ENCODE data around the gene STXBP5L.
"Not testable (repeated sequence)": the region's sequence is repeated elsewhere in the genome, so short reads cannot be mapped to it uniquely, and the experiment has no call there.

The STXBP5L gene

GRCh38 chr3:121231872-121232271, 323.9 kb downstream of the STXBP5L start:
- DNase-seq (ENCODE audit: low spot score) = no peak

DNA sequence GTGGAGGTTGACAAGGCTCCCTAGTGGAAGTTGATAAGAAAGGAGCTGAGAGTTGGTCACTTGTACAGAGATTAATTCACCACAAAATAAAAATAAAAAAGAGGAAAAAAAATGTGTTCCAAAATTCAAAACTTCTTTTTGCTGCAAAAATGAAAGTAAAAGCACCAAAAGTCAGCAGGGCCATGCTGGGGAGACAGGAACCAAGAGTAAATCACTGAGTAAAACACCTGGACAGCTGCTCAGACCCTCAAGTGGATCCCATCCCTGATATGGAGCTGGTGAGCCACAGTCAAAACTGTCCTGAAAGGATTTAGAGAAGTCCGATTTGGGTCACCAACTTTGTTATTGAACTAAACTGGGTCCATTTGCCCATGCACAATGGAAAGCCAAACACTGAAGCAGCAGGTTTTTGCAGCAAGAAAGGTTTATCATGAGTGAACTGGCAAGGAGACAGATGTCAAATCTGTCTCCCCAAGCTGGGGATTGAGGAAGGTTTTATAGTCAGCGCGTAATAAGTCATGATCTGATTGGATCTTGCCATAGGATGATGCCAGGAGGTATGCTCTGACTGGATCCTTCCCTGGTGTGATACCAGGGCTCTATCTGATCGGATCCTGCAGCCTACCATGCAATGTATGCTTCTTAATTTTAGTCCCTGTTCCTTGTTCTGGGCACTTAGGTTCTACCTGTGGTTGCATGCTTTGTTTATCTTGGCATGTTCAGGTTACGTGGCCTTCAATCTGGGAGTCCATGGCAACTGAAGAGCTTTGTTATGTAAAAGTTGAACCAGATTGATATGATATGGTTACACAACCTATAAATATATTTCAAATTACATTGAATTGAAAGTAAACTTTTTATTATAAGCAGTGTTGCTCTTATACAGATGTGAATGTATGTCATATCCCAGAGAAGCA, 324.6 kb downstream of the STXBP5L start:
- no peak for DNase-seq (ENCODE audit: low spot score)

GRCh38 chr3:121243208-121243607, 335.2 kb downstream of the STXBP5L start:
- no peak for DNase-seq (ENCODE audit: low spot score)

DNA sequence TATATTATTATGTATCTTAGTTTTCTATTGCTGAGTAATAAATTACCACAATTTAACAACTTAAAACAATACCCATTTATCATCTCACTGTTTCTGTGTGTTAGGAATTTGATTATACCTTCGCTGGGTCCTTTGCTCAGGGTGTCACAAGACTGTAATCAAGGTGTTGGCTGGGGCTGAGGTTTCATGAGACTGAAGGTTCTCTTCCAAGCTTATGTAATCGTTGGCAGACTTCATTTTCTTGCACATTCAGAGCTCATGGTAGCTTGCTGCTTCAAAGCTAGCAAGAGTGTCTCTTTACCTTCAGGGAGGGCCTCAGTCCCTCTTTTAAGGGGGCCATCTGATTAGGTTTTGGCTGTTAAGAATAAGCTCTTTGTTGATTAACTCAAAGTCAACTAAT, 344.7 kb downstream of the STXBP5L start:
- DNase-seq (ENCODE audit: low spot score) = no peak

DNA sequence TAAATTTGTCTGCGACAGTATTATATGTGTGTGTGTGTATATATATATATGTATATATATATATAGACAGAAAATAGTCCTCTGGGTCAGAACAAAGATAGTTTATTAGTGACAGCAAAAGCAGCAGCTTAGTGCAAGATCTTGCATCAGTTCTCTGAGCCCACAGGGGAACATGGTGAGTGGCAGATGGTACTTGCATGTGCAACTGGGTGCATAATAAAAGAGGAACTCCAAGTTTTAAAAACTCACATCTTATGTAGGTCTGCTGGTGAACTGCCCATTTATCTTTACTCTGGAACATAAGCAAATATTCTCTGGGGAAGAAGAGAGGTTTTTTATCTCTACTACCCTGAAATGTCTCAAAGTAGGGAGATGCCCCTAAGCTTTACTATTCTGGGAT, 361.4 kb downstream of the STXBP5L start:
- DNase-seq (ENCODE audit: low spot score) = no peak

DNA sequence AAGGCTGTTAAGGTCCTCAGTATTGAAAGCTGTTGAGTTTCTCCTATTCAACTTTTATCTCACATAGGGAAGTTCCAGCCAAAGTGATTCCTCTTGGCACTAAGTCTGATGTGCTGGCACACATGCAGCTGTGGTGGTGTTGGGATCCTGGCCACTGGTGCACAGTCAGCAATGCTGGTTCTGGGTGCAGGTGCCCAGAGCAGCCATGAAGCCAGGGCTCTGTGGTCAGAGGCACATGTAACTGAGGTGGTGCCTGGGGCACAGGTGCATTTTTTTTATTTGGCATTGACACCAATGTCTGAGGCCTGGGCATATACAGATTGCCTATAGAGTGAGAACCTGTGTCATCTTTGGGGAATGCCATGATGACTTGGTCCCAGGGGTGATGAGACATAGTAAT, 366.4 kb downstream of the STXBP5L start:
- DNase-seq (ENCODE audit: low spot score) = no peak

GRCh38 chr3:121295452-121295851, 387.4 kb downstream of the STXBP5L start:
- DNase-seq (ENCODE audit: low spot score) = no peak

DNA sequence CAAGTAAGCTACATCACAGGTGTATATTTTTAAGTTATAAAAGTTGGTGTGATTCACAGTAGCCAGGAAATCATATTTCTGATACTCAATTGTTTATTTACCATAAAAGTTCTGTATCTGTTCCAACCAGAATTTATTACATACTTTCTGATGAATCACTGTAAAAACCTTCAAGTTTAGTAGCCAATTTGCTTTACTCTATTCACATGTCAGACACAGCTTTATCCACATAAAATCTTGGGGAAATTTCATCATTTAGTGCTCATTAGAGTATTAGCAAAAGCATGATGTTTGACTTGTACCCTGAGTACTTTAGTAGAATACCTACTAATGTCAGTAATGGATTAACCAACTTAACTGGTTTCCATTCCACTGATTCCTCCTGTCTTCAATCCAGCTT, 388.0 kb downstream of the STXBP5L start:
- DNase-seq (ENCODE audit: low spot score) = no peak

GRCh38 chr3:121324320-121324719, 416.3 kb downstream of the STXBP5L start:
- DNase-seq (ENCODE audit: low spot score) = no peak

GRCh38 chr3:121330118-121330517, 422.1 kb downstream of the STXBP5L start:
- no peak for DNase-seq (ENCODE audit: low spot score)

DNA sequence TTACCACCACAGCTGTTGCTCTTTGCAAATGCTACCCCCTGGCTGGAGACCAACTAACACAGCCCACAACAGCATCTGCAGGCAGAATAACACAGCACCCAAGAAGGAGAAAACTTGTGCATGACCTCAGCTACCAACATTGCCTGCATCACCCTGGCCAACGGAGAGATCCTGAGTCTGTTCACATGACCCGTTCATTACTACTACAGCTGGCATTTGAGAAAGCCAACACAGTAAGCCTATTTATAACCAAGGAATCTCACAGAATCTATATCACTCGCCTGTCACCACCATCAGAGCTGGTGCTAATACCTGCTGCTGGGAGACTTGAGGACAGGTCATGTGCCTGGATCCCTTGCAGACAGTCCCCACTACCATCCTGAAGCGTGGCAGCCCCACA, 422.6 kb downstream of the STXBP5L start:
- no peak for DNase-seq (ENCODE audit: low spot score)

DNA sequence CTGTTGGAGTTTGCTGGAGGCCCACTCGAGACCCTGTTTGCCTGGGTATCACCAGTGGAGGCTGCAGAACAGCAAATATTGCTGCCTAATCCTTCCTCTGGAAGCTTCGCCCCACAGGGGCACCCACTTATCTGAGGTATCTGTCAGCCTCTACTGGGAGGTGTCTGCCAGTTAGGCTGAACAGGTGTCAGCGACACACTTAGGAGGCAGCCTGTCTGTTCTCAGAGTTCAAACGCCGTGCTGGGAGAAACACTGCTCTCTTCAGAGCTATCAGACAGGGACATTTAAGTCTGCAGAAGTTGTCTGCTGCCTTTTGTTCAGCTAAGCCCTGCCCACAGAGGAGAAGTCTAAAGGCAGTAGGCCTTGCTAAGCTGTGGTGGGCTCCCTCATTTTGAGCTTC, 448.0 kb downstream of the STXBP5L start:
- not testable (repeated sequence) for DNase-seq (ENCODE audit: low spot score)

DNA sequence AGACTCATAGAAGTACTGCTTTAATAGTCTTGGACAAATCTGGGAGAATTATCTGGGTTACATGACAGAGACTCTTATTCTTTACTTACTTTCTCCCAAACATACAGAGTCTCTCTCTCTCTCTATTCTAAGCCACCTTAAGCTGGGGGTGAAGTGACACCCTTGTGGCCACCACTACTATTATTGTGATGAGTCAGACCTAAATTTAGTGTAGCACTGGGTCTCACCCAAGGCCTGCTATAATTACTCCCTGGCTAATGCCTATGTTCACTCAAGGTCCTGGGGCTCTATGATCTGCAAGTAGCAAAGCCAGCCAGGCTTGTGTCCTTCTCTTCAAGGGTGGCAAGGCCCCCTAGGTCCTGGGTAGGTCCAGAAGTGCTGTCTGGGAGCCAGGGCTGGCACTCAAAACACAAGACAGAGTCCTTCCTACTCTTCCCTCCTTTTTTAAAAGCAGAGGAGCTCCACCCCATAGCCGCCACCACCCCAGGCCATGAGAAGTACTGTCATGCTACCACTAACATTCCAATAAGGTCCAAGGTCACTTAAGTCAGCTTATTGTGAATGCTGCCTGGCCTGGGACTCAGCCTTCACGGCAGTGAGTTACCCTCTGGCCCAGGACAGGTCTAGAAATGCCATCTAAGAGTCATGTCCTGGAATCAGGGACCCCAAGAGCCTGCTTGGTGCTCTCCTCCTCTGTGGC, 454.2 kb downstream of the STXBP5L start:
- no peak for DNase-seq (ENCODE audit: low spot score)

GRCh38 chr3:121388308-121388707, 480.3 kb downstream of the STXBP5L start:
- not testable (repeated sequence) for DNase-seq (ENCODE audit: low spot score)

DNA sequence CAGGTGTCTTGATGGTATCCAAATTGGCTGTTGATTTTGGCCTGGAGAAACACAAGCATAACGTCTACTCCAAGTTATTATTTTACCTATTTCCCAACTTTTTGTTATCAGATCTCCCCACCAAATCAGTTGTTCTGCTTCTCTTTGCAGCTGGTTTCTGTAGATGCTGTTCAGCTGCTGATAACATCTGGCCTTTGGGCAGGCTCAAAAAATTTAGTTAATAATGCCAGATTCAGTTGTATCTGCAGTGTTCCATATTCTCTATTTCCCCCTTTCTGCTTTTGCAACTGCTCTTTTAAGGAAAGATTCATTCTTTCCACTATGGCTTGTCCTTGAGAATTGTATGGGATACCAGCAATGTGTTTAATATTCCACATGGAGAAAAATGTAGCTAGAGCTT, 488.0 kb downstream of the STXBP5L start:
- not testable (repeated sequence) for DNase-seq (ENCODE audit: low spot score)

GRCh38 chr3:121398051-121398450, 490.0 kb downstream of the STXBP5L start:
- DNase-seq (ENCODE audit: low spot score) = not testable (repeated sequence)

GRCh38 chr3:121399820-121400219, 491.8 kb downstream of the STXBP5L start:
- DNase-seq (ENCODE audit: low spot score) = no peak

GRCh38 chr3:121405631-121406030, 497.6 kb downstream of the STXBP5L start:
- DNase-seq (ENCODE audit: low spot score) = no peak

- no peak for DNase-seq (ENCODE audit: low spot score)
Measured at GRCh38 chr3:121411523-121411922, 503.5 kb downstream of the STXBP5L start.

DNA sequence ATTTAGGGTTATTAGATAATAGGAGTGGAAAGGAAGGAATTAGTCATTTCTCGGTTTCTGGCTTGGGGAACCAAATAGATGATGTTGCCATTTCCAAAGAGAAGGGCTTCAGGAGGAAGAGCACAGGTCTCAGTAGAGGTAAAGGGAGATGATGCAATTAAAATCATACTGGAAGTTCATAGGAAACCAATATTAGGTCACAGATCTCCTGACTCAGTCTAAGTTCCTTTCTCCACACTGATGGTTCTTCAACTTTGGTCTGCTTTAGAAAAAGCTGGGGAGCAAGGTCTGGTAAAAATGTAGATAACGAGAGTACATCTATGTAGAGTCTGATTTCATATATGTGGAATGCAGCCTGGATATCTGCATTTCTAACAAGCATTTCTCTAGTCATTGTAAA, 506.9 kb downstream of the STXBP5L start:
- no peak for DNase-seq (ENCODE audit: low spot score)

DNA sequence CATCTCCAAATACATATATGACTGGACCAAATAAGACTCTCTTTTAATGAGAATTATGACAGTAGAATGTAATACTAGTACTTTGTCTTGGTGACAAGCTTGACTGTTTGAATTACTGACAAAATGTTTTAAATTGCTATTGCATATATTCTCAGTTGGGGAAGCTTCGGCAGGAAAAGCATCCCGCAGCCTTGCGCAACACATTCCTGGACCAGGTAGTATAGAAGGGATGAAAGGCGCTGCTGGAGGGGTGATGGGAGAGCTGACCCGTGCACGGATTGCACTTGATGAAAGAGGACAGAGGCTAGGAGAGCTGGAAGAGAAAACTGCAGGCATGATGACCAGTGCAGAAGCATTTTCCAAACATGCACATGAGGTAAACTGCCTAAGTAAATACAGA, 510.2 kb downstream of the STXBP5L start:
- no peak for DNase-seq (ENCODE audit: low spot score)

DNA sequence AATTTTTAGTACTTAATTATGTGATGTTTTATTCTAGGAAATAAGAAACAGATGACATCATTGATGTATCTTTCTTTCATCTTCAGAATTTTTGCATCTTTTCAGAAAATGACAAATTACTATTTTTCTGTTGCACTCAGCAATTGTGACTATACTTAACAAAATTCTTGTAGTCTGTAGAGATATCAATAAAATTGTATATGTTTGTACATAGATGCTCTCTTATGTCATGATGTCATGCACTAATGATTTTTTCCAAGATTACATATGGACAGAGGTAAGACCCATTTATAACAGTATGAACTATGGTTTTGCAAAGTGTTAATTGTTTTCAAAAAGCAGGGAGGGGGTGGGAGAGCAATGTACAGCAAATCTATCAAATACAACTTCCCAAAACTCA, 516.5 kb downstream of the STXBP5L start:
- DNase-seq (ENCODE audit: low spot score) = no peak

DNA sequence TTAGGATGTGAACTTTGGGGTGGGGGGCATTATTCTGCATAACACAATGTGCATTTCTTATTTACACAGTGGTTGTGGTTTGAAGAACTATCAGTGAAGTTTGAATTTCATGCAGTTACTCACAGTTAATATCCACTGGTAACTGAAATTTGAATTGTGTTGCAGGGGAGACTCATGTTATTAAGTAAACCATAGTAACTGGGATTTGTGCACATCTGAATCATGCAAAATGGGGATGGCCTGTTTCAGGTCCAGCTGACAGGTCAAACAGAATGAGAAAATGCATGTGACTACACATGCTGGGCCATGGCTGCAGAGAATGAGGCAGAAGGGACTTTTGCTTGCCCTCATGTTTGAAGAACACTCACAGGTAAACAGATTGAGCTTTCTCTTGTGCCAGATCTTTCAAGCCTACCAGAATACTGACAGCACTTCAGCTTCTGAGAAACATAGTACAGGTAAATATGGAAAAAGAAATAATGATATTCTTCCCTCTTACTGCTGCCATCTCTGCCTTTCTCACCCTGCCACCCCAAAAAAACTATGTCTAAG, 522.7 kb downstream of the STXBP5L start:
- no peak for DNase-seq (ENCODE audit: low spot score)

Data from CD4-positive, alpha-beta T cell treated with Interleukin-2 at 100 ng/mL for 4 hours (primary cell).